Renal pelvis (tissue), 4 donors: Measurements from ENCODE around the gene SYT6. TPM values are rescaled to one million over a fixed set of nuclear protein-coding genes. Genes with fewer than 3 reads are reported as not detected.
"Not testable (repeated sequence)": the region's sequence is repeated elsewhere in the genome, so short reads cannot be mapped to it uniquely, and the experiment has no call there.

Experiments used
- DNase-seq: peaks from one replicate; pipeline ENCODE4 v3.0.0-alpha.2; 2013
- polyA plus RNA-seq, 3 donors: library from polyadenylated mRNA; unstranded; fragments of 120-200 nt; gene quantifications; one replicate each; pipeline ENCODE4 v1.2.1, GENCODE V29; 2013; ENCODE audit not compliant: insufficient read length in 3 of 3

Gene SYT6
- polyA plus RNA-seq, 3 donors = 1.3 to 1.9 (median 1.6) TPM

DNA sequence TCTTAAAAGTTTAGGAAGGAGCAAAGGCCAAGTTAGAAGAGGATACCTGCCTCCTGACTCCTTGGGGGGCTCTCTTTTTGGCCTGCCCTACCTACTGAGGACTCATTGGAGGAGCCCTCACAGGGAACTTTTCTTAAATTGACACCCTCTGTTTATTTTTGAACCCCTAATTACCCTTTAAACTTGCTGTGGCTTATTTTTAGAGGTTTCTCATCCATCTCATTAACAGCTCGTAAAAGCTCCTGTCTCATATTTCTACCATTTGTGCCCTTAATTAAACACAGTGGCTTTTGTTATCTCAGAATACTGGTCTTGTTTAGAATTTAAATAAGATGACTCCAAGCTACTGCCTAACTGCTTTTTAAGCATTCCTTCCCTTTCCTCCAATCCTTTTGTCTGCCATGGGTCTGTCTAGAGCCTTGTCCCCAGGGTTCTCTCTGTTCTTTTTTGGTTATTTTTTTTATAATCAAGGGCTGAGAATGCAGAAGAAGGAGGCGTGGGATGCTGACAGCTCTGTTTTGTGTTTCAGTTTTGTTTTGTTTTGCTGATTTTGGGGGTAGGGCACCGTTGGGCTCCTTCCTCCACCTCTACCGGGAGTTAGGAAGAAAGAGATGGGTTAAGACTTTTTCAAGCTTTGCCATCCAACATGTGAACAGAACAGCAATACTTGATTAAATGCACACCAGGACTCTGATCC is 78.0 kb downstream of the SYT6 start:
- DNase-seq = no peak

GRCh38 chr1:114075105-114075504 is 78.6 kb downstream of the SYT6 start:
- no peak for DNase-seq

GRCh38 chr1:114072246-114072645 is 81.4 kb downstream of the SYT6 start:
- no peak for DNase-seq

DNA sequence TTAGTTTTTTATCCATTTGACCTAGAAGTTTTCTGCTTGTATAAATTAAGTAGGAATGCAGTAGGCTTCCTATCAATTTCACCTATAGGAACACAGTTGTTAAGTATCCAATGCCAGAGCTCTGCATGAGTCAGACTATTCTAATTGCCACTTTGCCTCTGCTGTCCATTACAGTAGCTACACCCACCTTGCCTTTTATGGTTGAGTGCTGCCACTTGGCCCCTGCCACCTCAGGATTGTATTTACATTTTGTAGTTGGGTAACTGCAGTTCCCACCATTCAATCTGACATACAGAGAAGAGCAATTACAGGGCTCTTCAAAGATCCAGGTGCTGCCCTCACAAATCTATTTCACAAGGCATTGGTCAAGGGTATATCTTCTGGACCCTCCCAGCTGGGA is 83.9 kb downstream of the SYT6 start:
- DNase-seq = not testable (repeated sequence)

DNA sequence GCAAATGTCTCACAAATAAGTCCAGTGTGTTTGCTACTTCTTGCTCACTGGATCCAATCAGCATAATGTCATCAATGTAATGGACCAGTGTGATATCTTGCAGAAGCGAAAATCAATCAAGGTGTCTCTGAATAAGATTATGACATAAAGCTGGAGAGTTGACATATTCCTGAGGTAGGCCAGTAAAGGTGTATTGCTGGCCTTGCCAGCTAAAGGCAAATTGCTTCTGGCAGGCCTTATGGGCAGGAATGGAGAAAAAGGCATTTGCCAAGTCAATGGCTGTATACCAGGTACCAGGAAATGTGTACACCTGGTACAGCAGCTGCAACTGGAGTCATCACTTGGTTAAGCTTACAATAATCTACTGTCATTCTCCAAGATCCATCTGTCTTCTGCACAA is 85.0 kb downstream of the SYT6 start:
- DNase-seq = not testable (repeated sequence)

DNA sequence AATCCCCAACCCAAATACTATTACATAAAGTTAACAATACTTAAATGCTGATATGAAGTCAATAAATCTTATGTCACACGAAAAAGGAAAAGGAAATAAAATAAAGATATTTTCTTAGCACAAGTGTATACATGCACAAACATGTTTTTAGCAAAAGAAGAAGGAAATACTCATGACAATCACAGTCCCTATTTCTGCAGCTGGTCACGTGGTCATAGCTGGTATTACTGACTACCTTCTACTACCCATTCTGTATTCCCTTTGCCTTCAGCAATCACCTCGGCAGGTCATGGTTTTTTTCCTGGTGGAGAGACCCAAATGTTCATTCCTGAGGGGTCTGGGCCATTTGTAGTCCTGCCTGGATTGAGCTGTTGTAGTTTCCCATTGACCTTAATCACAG is 88.0 kb downstream of the SYT6 start:
- DNase-seq = not testable (repeated sequence)

DNA sequence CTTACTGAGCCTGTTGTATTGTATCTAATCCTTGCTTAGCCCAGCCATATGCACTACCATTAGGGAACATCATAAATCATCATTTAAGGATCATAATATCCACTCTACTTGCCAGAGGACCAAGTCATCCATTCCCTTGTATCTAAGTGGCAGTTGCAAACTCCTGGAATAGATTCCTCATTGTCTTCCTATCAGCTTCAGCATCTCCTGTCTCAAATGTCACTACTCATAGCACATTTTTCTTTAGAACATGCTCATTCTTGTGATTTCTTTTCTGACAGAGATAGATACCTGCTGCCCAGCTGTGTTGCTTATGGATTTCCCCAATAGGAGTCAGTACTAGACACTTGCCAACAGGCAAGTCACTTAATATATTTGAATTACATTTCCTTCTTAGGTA is 90.1 kb downstream of the SYT6 start:
- no peak for DNase-seq

DNA sequence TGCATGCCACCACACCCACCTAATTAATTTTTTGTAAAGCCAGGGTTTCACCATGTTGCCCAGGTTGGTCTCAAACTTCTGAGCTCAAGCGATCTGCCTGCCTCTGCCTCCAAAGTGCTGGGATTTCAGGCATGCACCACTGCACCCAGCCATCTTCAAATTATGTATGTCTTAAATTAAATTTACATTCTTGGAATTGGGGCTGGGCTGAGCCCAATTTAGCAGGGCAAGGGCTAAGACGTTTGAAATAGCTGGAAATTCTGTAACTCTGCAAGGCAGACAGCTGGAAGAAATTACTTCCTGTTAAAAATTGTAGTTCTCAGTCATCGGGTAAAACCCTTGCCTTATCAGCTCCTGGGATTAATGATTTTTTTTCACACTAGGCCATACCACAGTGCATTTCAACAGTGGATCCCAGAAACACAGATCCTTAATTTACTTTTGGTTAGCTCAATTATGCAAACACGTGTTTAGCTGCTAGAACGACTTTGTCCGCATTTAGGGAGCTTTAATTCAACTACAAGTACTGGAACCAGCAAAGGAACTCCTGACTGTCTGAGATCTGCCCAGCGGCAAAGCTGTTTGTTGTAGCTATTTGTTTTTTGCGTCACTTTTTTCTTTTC is 91.1 kb downstream of the SYT6 start:
- no peak for DNase-seq

DNA sequence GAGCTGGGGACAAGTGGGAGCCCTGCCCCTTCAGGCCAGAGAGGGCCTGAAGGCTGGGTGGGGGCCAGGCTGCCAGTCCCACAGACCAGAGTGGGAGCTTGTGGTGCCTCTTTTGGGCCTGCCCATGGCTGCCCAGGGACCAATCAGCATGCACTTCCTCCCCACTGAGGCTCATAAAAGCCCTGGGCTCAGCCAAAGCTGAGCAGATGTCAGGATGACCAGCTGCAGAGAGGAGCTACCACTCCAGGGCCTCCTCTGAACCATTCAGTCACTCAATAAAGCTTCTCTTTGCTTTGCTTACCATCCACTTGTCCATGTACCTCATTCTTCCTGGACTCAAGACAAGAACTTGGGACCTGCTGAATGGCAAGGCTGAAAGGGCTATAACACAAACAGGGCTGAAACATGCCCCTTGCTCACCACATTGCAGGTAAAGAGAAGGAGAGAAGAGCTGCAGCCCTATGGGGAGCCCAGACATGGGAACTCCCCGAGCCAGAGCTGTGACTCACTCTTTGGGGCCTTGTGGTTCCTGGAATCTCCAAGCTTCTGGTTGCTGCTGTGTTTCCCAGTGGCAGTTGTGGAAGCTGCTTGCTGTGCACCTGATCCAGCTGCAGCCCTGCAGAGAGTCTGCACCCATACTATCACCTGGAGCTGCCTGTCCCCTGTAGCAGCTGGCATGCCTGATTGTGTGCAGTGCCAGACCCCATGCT is 92.4 kb downstream of the SYT6 start:
- no peak for DNase-seq

- DNase-seq = not testable (repeated sequence)
These were observed 95.4 kb downstream of the SYT6 start for GRCh38 chr1:114058236-114058635.

DNA sequence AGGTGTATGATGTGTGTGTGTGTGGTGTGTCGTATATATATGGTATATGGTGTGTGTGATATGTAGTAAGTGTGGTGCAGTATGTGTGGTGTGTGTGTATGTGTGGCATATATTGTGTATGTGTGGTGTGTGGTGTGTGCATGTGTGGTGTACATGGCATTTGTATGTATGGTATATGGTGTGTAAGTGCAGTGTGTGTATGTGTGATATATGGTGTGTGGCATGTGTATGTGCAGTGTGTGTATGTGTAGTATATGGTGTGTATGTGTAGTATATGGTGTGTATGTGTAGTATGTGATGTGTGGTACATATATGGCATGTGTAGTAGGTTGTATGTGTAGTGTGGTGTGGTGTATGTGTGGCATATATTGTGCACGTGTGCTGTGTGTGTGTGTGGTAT is 99.5 kb downstream of the SYT6 start:
- no peak for DNase-seq

GRCh38 chr1:114048232-114048631 is 105.4 kb downstream of the SYT6 start:
- DNase-seq = no peak

DNA sequence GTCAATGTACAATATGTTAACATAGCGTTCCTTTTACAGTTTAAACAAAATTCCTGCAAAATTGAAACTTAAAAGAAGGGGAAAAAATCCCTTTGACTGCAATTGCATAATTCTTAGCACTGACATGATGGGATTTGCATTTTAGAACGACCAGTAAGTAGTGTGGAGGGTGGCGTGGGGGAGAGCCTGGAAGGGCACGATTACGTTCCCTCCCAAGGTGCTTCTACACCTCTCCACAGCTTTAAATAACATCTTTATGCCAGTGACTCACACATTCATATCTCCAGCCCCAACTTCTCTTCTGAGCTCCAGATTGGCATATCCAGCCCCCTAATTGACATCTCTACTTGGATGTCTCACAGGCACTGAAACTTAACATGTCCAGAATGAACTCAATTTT is 110.1 kb downstream of the SYT6 start:
- no peak for DNase-seq

DNA sequence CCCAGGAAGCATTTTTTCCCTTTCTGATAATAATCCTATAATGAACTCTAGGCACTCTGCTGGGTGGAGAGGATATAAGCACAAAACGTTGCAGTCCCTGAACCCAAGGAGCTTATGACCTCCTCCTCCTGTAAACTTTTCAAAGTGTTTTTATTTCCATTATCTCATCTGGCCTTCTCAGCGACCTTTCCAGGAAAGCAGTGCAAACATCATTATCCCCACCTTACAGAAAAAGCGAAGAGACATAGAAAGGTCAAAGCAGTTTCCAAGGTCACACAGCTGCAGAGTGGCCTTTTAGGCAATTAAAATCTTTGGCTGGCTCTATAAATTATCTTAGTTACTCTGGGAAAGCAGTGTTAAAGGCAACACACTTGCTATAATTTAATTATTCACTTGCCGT is 110.6 kb downstream of the SYT6 start:
- DNase-seq = no peak

- no peak for DNase-seq
These were observed 113.2 kb downstream of the SYT6 start for GRCh38 chr1:114040273-114041015.

Other genes with a start within 250 kb of the SYT6 start
- gene AP4B1, start 249.1 kb downstream of the SYT6 start, polyA plus RNA-seq = 10 to 100 TPM; 24.8 to 47.2 (median 43.7) TPM
- 10 to 100 TPM; 11.3 to 13.1 (median 11.3) TPM for gene DCLRE1B, start 248.5 kb downstream of the SYT6 start, polyA plus RNA-seq
- 10 to 100 TPM; 38.5 to 44.1 (median 42.7) TPM for gene HIPK1, start 224.5 kb downstream of the SYT6 start, polyA plus RNA-seq
- 100 to 1,000 TPM; 109 to 161 (median 131) TPM for gene OLFML3, start 174.4 kb downstream of the SYT6 start, polyA plus RNA-seq